ENCODE results near the gene RAET1G. TPM values are rescaled to one million over a fixed set of nuclear protein-coding genes. Genes with fewer than 3 reads are reported as not detected.
A peak's percentile ranks its signal among the peaks of the same experiment; 100 is the strongest.
"Not testable (repeated sequence)": the region's sequence is repeated elsewhere in the genome, so short reads cannot be mapped to it uniquely, and the experiment has no call there.

The RAET1G gene
- total and polyA plus RNA-seq, 11 donors: 0.22 to 1.9 (median 0.25) TPM; not detected in 8

DNA sequence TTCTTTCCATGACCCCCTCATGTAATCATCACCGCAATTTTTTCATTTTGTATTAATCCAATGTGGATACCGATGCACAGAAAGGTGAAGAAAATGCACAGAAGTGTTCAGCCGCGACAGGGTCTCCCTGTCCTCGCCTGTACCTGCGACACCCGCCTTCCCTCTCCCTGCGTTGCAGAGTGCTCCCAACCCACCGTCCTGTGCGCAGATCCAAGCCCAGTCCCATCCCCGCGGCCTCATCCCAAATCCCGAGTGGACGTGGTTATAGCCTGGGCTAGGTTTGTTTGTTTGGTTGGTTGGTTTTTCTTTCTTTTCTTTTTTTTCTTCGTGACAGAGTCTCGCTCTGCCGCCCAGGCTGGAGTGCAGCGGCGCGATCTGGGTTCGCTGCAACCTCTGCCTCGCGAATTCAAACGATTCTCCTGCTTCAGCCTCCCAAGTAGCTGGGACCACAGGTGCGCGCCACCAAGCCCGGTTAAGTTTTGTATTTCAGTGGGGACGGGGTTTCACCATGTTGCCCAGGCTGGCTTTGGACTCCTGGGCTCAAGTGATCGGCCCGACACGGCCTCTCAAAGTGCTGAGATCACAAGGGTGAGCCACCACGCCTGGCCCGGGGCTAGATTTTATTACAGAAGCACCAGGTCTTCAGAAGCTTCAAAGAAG is 536 bp upstream of the RAET1G start:
- WGBS, 4 donors: 27 to 30% (median 28%) methylated on average over 33 of the region's 33 CpGs

DNA sequence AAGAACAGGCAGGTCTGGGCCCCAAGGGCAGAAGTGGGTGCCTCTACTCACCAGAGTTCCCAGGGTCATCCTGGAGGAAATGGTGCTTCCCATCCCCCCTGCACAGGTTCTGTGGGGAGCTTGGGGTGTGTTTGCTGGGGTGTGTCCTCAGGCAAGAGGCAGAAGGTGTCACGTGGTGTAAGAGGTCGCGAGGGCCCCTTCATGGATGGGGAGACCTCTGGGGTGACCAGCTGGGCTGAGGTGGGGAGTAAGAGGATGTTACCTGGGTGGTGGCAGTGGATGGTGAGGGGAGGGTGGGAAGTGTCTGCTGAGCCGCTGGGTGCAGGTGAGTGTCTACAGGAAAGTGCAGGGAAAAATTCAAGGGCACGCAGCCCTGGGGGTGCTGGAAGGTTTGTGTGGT is 830 bp downstream of the RAET1G start:
- intact Hi-C loops (cut with DNase I): loop anchor here in 6 of 10 donors (2.0 to 10.0 kb wide), 5 partner anchors 25 to 357 kb away; partner anchors contain the start of genes GINM1 (in 2 of the 6) and LRP11 (in 1 of the 6)
- H3K4me3 ChIP-seq: peak overlapping the region in 6 of 12 donors; percentile 42 to 67 (median 58)
- not testable (repeated sequence) for H3K27ac ChIP-seq, DNase-seq, ATAC-seq, H3K36me3 ChIP-seq, H3K9me3 ChIP-seq
- peaks cover 0 to 32% (median 20%) of the 10 kb centered on the region in 12 donors for H3K4me1 ChIP-seq
- H3K27me3 ChIP-seq: peaks cover 0 to 35% (median 0%) of the 10 kb centered on the region in 9 donors
- 39 to 65% (median 51%) methylated on average over 5 of the region's 5 CpGs for WGBS, 4 donors

More for the DNA sequence above, 536 bp upstream of the RAET1G start:
- Histone ChIP-seq H3K27me3 (peaks cover 0 to 35% (median 1%) of the 10 kb centered on the region in 9 donors), H3K9me3 (no peaks in the 10 kb centered on the region), H3K27ac (no peak overlapping the region), H3K4me1 (peaks cover 0 to 32% (median 20%) of the 10 kb centered on the region in 12 donors), H3K4me3 (peak overlapping the region; percentile 11 to 67 (median 58)), H3K36me3 (no peaks in the 10 kb centered on the region)
- no peak for DNase-seq
- TF ChIP-seq POLR2A (IDR thresholded peaks at IDR 0.05): no peak
- TF ChIP-seq, protein P1, sequence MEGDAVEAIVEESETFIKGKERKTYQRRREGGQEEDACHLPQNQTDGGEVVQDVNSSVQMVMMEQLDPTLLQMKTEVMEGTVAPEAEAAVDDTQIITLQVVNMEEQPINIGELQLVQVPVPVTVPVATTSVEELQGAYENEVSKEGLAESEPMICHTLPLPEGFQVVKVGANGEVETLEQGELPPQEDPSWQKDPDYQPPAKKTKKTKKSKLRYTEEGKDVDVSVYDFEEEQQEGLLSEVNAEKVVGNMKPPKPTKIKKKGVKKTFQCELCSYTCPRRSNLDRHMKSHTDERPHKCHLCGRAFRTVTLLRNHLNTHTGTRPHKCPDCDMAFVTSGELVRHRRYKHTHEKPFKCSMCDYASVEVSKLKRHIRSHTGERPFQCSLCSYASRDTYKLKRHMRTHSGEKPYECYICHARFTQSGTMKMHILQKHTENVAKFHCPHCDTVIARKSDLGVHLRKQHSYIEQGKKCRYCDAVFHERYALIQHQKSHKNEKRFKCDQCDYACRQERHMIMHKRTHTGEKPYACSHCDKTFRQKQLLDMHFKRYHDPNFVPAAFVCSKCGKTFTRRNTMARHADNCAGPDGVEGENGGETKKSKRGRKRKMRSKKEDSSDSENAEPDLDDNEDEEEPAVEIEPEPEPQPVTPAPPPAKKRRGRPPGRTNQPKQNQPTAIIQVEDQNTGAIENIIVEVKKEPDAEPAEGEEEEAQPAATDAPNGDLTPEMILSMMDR (IDR thresholded peaks at IDR 0.05): no peak
- ATAC-seq: no peak
- intact Hi-C loops (cut with DNase I): loop anchor here in 6 of 10 donors (2.0 to 10.0 kb wide), 5 partner anchors 27 to 359 kb away; partner anchors contain the start of genes GINM1 (in 2 of the 6) and LRP11 (in 1 of the 6)

DNA sequence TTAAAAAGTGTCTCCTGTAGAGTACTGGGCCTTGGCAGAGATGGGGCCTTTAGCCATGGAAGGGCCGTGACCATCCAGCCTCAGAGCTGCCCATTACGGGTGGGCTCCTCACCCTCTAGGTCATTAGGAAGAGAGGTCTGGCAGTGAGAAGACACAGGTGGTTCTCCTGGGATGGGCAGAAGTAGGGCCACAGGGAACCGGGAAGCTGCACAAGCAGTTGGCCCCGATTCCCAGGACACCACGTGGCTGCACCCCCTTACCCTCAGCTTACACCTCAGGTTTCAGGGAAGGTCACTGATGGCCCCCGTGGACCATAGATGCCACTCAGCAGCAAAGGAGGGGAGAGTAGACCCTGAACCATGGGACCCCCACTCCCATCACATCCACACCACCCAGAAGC is 1.6 kb downstream of the RAET1G start:
- Histone ChIP-seq H3K27me3 (peaks cover 0 to 30% (median 0%) of the 10 kb centered on the region in 9 donors), H3K4me1 (peaks cover 0 to 31% (median 19%) of the 10 kb centered on the region in 12 donors), H3K27ac (no peak overlapping the region), H3K36me3 (no peaks in the 10 kb centered on the region), H3K4me3 (no peak overlapping the region), H3K9me3 (no peaks in the 10 kb centered on the region)
- intact Hi-C loops (cut with DNase I): loop anchor here in 6 of 10 donors (10.0 kb wide), 4 partner anchors 57 to 357 kb away; partner anchors contain the start of genes GINM1 (in 2 of the 6) and LRP11 (in 1 of the 6)
- 91 to 98% (median 95%) methylated on average over 5 to 6 of the region's 6 CpGs for WGBS, 4 donors
- TF ChIP-seq, protein P1 (IDR thresholded peaks at IDR 0.05): no peak
- DNase-seq (no peak), ATAC-seq (no peak)

DNA sequence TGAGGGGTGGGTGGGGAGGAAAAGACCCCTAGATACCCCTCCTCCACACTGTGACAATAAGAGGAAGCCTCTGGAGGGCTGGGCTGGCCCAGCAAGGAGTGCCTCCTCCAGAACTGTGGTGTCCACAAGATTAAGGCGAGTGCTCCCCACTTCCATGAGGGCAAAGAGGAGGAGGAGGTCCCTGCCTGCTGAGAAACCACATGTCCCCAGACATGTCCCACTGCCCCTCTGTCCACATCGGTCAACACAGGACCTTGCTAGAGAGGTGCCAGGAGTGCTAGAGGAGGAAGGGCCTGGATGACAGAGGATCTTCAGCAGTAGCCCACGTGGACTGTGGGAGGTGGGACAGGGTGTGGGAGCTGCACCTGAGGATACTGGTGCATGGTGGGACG is 3.1 kb downstream of the RAET1G start:
- no peak for ATAC-seq
- H3K36me3 ChIP-seq: no peaks in the 10 kb centered on the region
- intact Hi-C loops (cut with DNase I): loop anchor here in 6 of 10 donors (10.0 kb wide), 4 partner anchors 55 to 355 kb away; partner anchors contain the start of genes GINM1 (in 2 of the 6) and LRP11 (in 1 of the 6)

DNA sequence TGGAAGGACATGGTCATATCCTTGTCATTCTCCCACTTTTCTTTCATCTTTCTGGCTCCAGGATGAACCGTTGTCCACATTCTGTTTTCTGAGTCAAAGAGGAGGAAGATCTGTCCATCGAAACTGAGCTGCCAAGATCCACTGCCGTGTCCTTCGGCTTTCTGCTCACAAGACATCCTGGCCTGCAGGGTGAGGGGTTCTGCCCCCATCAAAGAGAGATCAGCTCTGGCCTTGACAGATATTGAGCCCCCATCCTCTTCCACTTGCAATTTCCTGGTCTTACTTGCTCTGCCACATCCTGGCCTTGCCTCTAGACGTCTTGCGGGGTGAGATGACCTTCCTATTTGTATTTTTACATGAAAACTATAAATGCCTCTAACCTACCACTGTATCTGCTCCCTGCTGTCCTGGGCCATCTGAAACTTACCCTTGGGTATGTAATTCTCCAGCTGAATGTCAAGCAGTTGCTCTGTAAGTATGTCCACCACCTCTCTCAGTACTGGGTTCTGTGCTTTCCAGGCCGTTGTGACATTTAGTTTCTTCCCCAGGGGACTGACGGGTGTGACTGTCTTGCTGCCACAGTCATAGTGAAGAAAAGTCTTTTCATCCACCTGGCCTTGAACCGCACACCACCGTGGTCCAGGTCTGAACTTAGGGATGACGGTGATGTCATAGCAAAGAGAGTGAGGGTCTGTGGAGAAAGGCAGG is 3.6 kb downstream of the RAET1G start:
- H3K9me3 ChIP-seq; H3K4me3 ChIP-seq; intact Hi-C loops (cut with DNase I); DNase-seq; ATAC-seq; H3K36me3 ChIP-seq; H3K27ac ChIP-seq: not testable (repeated sequence)
- 84 to 91% (median 88%) methylated on average over 10 to 11 of the region's 11 CpGs for WGBS, 4 donors
- H3K27me3 ChIP-seq: peaks cover 0 to 16% (median 0%) of the 10 kb centered on the region in 9 donors
- peaks cover 0 to 16% (median 11%) of the 10 kb centered on the region in 12 donors for H3K4me1 ChIP-seq

More for the DNA sequence above, 3.1 kb downstream of the RAET1G start:
- Histone ChIP-seq H3K4me3 (no peak overlapping the region), H3K27ac (no peak overlapping the region), H3K27me3 (peaks cover 0 to 22% (median 0%) of the 10 kb centered on the region in 9 donors), H3K9me3 (no peaks in the 10 kb centered on the region), H3K4me1 (peaks cover 0 to 19% (median 12%) of the 10 kb centered on the region in 12 donors)
- TF ChIP-seq POLR2A (IDR thresholded peaks at IDR 0.05): no peak
- TF ChIP-seq, protein P1 (IDR thresholded peaks at IDR 0.05): no peak
- no peak for DNase-seq
- WGBS, 4 donors: 84 to 95% (median 90%) methylated on average over 4 of the region's 4 CpGs
